HepG2 (cell line): Measurements from ENCODE around the gene ZDHHC3. TPM values are rescaled to one million over a fixed set of nuclear protein-coding genes. Genes with fewer than 3 reads are reported as not detected.

ENCODE experiments used
- ATAC-seq: fragments of 200-7000 bp; cut with Tn5 transposase; 3 replicates; pipeline ENCODE4 v1.9.1; 2020; ENCODE audit warnings: mild to moderate bottlenecking, moderate library complexity
- BruUV-seq: library from RNA; stranded (reverse); fragments of 400-500 nt; replicated peaks from 2 replicates; lab custom pipeline; 2021; lab: Mats Ljungman, UMichigan
- CTCF ChIA-PET: fragments of 300-600 bp; formaldehyde crosslinking; extraction: SDS; loops from one replicate; lab custom pipeline; 2021; ENCODE audit warnings: low total read pairs, inconsistent platforms, low intra/inter-chr PET ratio; lab: Yijun Ruan, JAX
- POLR2A ChIA-PET: fragments of 350-600 bp; sonication (Branson Sonifier 250); formaldehyde crosslinking; loops from one replicate; lab custom pipeline; 2020; ENCODE audit warnings: antibody characterized with exemption, inconsistent platforms; lab: Yijun Ruan, JAX
- DNase-seq: peaks from one replicate; pipeline ENCODE4 v3.0.0-alpha.2; 2015; ENCODE audit warnings: low spot score
- FAIRE-seq: peaks from 3 replicates; lab custom pipeline; 2011; peaks lifted over from hg19 to GRCh38; lab: Jason Lieb, UNC
- H2AFZ ChIP-seq: one replicate; pipeline ENCODE4 v1.6.1; 2011; ENCODE audit warnings: low read length, inconsistent platforms
- H3K27ac ChIP-seq: fragments of 300-600 bp; 3 replicates; pipeline ENCODE4 v1.8.0; 2011; ENCODE audit warnings: mixed run types, mild to moderate bottlenecking, mixed read lengths, low read length, inconsistent platforms; ENCODE audit not compliant: insufficient read depth; ENCODE audit errors: extremely low read length
- H3K27me3 ChIP-seq, 2 experiments: fragments of 200-600 bp in 1 of 2; 2 replicates in 1 of 2; 3 replicates in 1 of 2; pipeline versions ENCODE4 v1.6.0 to v1.8.0; 2011; ENCODE audit warnings: low read length in 2 of 2, mild to moderate bottlenecking in 2 of 2, moderate library complexity in 2 of 2, inconsistent platforms in 1 of 2; ENCODE audit not compliant: insufficient read depth in 2 of 2, control insufficient read depth in 1 of 2
- H3K36me3 ChIP-seq, 2 experiments: fragments of 200-600 bp in 1 of 2; replicated peaks in 1 of 2; 2 replicates in 1 of 2; 3 replicates in 1 of 2; pipeline versions ENCODE4 v1.5.1 to v1.8.0; 2011; ENCODE audit warnings: low read length in 2 of 2, inconsistent platforms in 1 of 2; ENCODE audit not compliant: insufficient read depth in 2 of 2, control insufficient read depth in 1 of 2
- H3K4me1 ChIP-seq: 2 replicates; pipeline ENCODE4 v1.5.1; 2012; ENCODE audit warnings: low read length, inconsistent platforms; ENCODE audit not compliant: insufficient read depth
- H3K4me2 ChIP-seq: 2 replicates; pipeline ENCODE4 v1.6.0; 2011; ENCODE audit warnings: low read depth, low read length, inconsistent platforms
- H3K4me3 ChIP-seq, 3 experiments: fragments of 200-600 bp in 1 of 3; sonication (generic), shearing (Covaris generic) in 1 of 3; replicated peaks in 1 of 3; 2 replicates each; pipeline ENCODE4 v1.5.1; 2011 to 2016; ENCODE audit warnings: low read length in 3 of 3, inconsistent platforms in 2 of 3, low read depth in 2 of 3, mild to moderate bottlenecking in 2 of 3, control low read depth in 1 of 3, mixed read lengths in 1 of 3; ENCODE audit not compliant: insufficient read depth in 1 of 3
- H3K79me2 ChIP-seq: one replicate; pipeline ENCODE4 v1.6.1; 2011; ENCODE audit warnings: low read length, inconsistent platforms; ENCODE audit not compliant: insufficient read depth
- H3K9ac ChIP-seq: 2 replicates; pipeline ENCODE4 v1.6.0; 2011; ENCODE audit warnings: mild to moderate bottlenecking, low read depth, low read length, inconsistent platforms; ENCODE audit not compliant: insufficient read depth
- H3K9me3 ChIP-seq: 2 replicates; pipeline ENCODE4 v1.5.1; 2012; ENCODE audit warnings: mild to moderate bottlenecking, low read length
- H4K20me1 ChIP-seq: 2 replicates; pipeline ENCODE4 v1.6.0; 2011; ENCODE audit warnings: inconsistent platforms, mild to moderate bottlenecking, low read length, moderate library complexity; ENCODE audit not compliant: insufficient read depth
- HDAC2 ChIP-seq: sonication (generic); formaldehyde crosslinking; IDR thresholded peaks from 2 replicates; pipeline ENCODE4 v1.4.0; 2020; ENCODE audit warnings: missing genetic modification reagents
- KDM5A ChIP-seq: fragments of 200-600 bp; sonication (generic); IDR thresholded peaks from 2 replicates; pipeline ENCODE4 v1.7.0; 2018; ENCODE audit warnings: antibody characterized with exemption, mild to moderate bottlenecking, low read length, borderline replicate concordance
- KLF16 ChIP-seq, 2 experiments: sonication (generic) in 1 of 2; formaldehyde crosslinking in 1 of 2; IDR thresholded peaks; 2 replicates each; pipeline versions ENCODE4 v1.6.1 to v1.8.0; 2016 to 2023; ENCODE audit warnings: missing genetic modification reagents in 2 of 2, missing compliant biosample characterization in 1 of 2
- MTF1 ChIP-seq: sonication (generic); formaldehyde crosslinking; IDR thresholded peaks from 2 replicates; pipeline ENCODE4 v1.5.0; 2020; ENCODE audit warnings: missing genetic modification reagents
- NFIC ChIP-seq: IDR thresholded peaks from 2 replicates; pipeline ENCODE4 v1.6.1; 2012; ENCODE audit warnings: mild to moderate bottlenecking, low read length, inconsistent platforms
- NKX3-1 ChIP-seq: sonication (generic); formaldehyde crosslinking; IDR thresholded peaks from 2 replicates; pipeline ENCODE4 v1.5.0; 2020; ENCODE audit warnings: missing genetic modification reagents
- SRF ChIP-seq: IDR thresholded peaks from 2 replicates; pipeline ENCODE4 v1.6.1; 2011; ENCODE audit warnings: mild to moderate bottlenecking, low read depth, low read length, moderate library complexity
- TOPORS ChIP-seq: sonication (generic); formaldehyde crosslinking; IDR thresholded peaks from 2 replicates; pipeline ENCODE4 v1.8.0; 2023; ENCODE audit warnings: mild to moderate bottlenecking, missing genetic modification reagents
- ZFP41 ChIP-seq: sonication (generic); formaldehyde crosslinking; IDR thresholded peaks from 2 replicates; pipeline ENCODE4 v1.4.0; 2020; ENCODE audit warnings: mild to moderate bottlenecking, missing genetic modification reagents, borderline replicate concordance
- ZNF614 ChIP-seq: IDR thresholded peaks from 2 replicates; pipeline ENCODE4 v1.6.1; 2018; ENCODE audit warnings: missing biosample characterization, missing genetic modification reagents, inconsistent platforms, borderline replicate concordance
- WGBS: methylation state at CpG from one replicate; pipeline ENCODE4 v1.1.6; 2017; ENCODE audit warnings: low lambda C conversion rate; 5-methylcytosine and 5-hydroxymethylcytosine counted together
- in situ Hi-C: cut with HindIII; loops from 2 replicates; pipeline ENCODE4 v1.10.0; 2017; ENCODE audit warnings: low pct_unique_long_range_greater_than_20kb; ENCODE audit not compliant: extremely low pct_ligation_motif_present
- intact Hi-C: fragments of 100-400 bp; cut with micrococcal nuclease; formaldehyde crosslinking; loops from one replicate; pipeline ENCODE4 v1.10.0; 2022; ENCODE audit not compliant: unreplicated experiment
- polyA plus RNA-seq, 8 experiments: library from polyadenylated mRNA; depleted of rRNA in 3 of 8; stranded (reverse) in 7 of 8; unstranded in 1 of 8; fragments of >200 nt; fragmentation: Illumina TruSeq in 4 of 8; extraction: Trizol in 4 of 8; gene quantifications; 2 replicates each; pipeline versions ENCODE4 v1.2.1 to v1.2.3, GENCODE V29; 2011 to 2016; ENCODE audit warnings: low read depth in 4 of 8, missing spikeins in 1 of 8, mixed read lengths in 1 of 8; ENCODE audit not compliant: insufficient read depth in 1 of 8
- total RNA-seq, 5 experiments: library from RNA; depleted of rRNA; stranded (reverse); fragments of >200 nt; fragmentation: Illumina TruSeq; extraction: Trizol; gene quantifications; 2 replicates each; pipeline ENCODE4 v1.2.3, GENCODE V29; 2016; ENCODE audit warnings: low read depth in 1 of 5
- TF ChIP-seq, protein P1 (sequence below): sonication (generic); formaldehyde crosslinking; IDR thresholded peaks from 2 replicates; pipeline ENCODE4; 2020; ENCODE audit warnings: missing genetic modification reagents, mild to moderate bottlenecking, borderline replicate concordance
- TF ChIP-seq, protein P2 (sequence below): sonication (generic); formaldehyde crosslinking; IDR thresholded peaks from 2 replicates; pipeline ENCODE4 v1.4.0; 2020; ENCODE audit warnings: missing genetic modification reagents

The ZDHHC3 gene
- total and polyA plus RNA-seq, 2 of the 13 experiments (the other 11 are each of a cell fraction or from before 2014, with no cell fraction given): 44.1 to 65.7 TPM

DNA sequence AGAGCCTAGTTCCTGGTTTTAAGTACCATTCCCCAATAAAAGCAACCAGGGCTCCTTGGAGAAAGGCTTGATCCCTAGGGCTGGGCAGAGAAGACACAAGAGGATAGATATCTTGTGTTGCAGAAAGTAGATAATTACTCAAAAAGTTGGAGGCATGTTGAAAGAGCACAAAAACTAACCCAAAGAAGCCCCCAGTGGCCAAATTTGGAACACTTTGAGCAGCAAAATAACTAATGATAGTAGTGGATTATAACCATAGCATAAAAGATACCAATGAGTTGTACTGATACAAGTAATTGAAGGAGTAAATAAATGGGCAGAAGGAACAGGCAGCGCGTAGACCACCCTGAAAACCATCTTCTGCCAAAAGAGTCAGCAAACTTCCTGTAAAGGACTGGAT is 12.1 kb upstream of the ZDHHC3 start:
- Histone ChIP-seq H3K79me2 (peaks cover 50% of the 10 kb centered on the region), H3K9ac (no peak overlapping the region), H3K36me3 (peaks cover 19 to 42% of the 10 kb centered on the region in 2 experiments), H3K27ac (no peak overlapping the region), H3K4me3 (no peak overlapping the region), H3K9me3 (no peaks in the 10 kb centered on the region), H2AFZ (no peak overlapping the region), H3K4me1 (peaks cover 21% of the 10 kb centered on the region), H3K27me3 (no peaks in the 10 kb centered on the region), H3K4me2 (no peak overlapping the region), H4K20me1 (peaks cover 20% of the 10 kb centered on the region)
- ChIA-PET CTCF (no interaction called here), POLR2A (interaction anchor here (1.7 kb wide), 1 partner anchor 12 kb away, joined by 8 read pairs; the partner anchor contains the start of genes EXOSC7 and ZDHHC3)
- FAIRE-seq: no peak
- BruUV-seq: no TSS peak
- intact Hi-C loops (no loop called here), in situ Hi-C loops (no loop called here)
- TF ChIP-seq, protein P1, sequence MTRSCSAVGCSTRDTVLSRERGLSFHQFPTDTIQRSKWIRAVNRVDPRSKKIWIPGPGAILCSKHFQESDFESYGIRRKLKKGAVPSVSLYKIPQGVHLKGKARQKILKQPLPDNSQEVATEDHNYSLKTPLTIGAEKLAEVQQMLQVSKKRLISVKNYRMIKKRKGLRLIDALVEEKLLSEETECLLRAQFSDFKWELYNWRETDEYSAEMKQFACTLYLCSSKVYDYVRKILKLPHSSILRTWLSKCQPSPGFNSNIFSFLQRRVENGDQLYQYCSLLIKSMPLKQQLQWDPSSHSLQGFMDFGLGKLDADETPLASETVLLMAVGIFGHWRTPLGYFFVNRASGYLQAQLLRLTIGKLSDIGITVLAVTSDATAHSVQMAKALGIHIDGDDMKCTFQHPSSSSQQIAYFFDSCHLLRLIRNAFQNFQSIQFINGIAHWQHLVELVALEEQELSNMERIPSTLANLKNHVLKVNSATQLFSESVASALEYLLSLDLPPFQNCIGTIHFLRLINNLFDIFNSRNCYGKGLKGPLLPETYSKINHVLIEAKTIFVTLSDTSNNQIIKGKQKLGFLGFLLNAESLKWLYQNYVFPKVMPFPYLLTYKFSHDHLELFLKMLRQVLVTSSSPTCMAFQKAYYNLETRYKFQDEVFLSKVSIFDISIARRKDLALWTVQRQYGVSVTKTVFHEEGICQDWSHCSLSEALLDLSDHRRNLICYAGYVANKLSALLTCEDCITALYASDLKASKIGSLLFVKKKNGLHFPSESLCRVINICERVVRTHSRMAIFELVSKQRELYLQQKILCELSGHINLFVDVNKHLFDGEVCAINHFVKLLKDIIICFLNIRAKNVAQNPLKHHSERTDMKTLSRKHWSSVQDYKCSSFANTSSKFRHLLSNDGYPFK (CRISPR knock-in tag): no peak
- TF ChIP-seq NKX3-1 (CRISPR knock-in tag) (no peak), NFIC (no peak), KDM5A (no peak), SRF (no peak), HDAC2 (CRISPR knock-in tag) (no peak), TOPORS (CRISPR knock-in tag) (no peak), ZNF614 (CRISPR knock-in tag) (no peak), ZFP41 (CRISPR knock-in tag) (no peak), MTF1 (CRISPR knock-in tag) (no peak), KLF16 (CRISPR knock-in tag; IDR thresholded peaks at IDR 0.05) (no peak)
- TF ChIP-seq, protein P2, sequence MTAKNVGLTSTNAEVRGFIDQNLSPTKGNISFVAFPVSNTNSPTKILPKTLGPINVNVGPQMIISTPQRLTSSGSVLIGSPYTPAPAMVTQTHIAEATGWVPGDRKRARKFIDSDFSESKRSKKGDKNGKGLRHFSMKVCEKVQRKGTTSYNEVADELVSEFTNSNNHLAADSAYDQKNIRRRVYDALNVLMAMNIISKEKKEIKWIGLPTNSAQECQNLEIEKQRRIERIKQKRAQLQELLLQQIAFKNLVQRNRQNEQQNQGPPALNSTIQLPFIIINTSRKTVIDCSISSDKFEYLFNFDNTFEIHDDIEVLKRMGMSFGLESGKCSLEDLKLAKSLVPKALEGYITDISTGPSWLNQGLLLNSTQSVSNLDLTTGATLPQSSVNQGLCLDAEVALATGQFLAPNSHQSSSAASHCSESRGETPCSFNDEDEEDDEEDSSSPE: no peak
- WGBS: 100% methylated on average over 2 of the region's 2 CpGs
- no peak for DNase-seq
- peak; percentile 53; the same call in 2 of the 3 replicates for ATAC-seq
